GM12872 (cell line): Measurements from ENCODE around the gene LGALS16.

Experiments used
- CTCF ChIP-seq: IDR thresholded peaks from 3 replicates; pipeline ENCODE4 v1.5.1; 2011; ENCODE audit warnings: low read depth, mild to moderate bottlenecking, low read length, moderate library complexity; ENCODE audit not compliant: insufficient read depth

Gene LGALS16

DNA sequence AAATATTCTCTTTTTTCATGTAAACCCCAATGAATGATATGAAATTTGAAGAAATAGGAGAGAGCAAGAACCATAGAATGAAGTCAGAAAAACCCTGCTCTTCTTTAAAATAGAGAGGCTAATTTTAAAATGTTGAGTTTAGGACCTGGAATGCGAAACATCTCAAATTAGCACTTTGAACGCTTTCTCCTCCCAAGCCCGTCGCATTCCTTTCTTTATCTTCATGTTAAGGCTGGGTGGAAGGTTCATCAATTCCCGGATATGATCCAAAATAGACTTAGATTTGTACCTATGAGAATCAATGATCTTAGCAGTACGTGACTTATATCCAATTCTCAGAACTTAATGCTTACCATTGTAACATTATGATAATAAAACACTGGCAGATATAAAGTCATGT lies 24.1 kb upstream of the LGALS16 start:
- no peak for TF ChIP-seq CTCF

GRCh38 chr19:39637891-39638290 lies 17.8 kb upstream of the LGALS16 start:
- no peak for TF ChIP-seq CTCF

- TF ChIP-seq CTCF, result no peak
Observed at GRCh38 chr19:39641773-39642172, 13.9 kb upstream of the LGALS16 start.

DNA sequence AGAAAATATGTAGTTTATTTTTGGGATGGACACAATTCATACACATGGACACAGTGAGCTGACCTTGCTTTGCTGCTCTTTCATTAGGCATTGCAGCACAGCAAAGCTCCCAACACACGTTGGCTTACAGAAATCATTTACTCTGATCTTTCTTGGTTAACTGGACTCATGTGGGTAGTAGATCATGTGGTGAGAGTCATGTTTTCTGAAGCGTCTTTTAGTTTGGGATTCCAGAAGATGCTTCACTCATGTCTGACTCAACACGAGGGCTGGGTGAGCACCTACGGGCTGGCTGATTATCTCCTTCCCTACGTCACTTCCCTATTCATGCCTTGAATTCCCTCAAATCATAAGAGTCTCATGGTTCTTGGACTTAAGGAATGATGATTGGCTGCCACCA lies 12.1 kb upstream of the LGALS16 start:
- TF ChIP-seq CTCF, result no peak

GRCh38 chr19:39645800-39646411 lies 9.8 kb upstream of the LGALS16 start:
- no peak for TF ChIP-seq CTCF

GRCh38 chr19:39647918-39648317 lies 7.8 kb upstream of the LGALS16 start:
- no peak for TF ChIP-seq CTCF

- TF ChIP-seq CTCF, result no peak
Observed at GRCh38 chr19:39659791-39660190, 4.1 kb downstream of the LGALS16 start.
